Stimulated activated CD8-positive, alpha-beta memory T cell treated with anti-CD3 and anti-CD28 coated beads, Interleukin-4, amount 100 ng/mL, for 4 hours (primary cell): ENCODE results near the gene ZNF280A.
"Not testable (repeated sequence)": the region's sequence is repeated elsewhere in the genome, so short reads cannot be mapped to it uniquely, and the experiment has no call there.

Source experiments
- DNase-seq, 2 donors: peaks; one replicate each; pipeline ENCODE4 v3.0.0-alpha.2; 2020; ENCODE audit warnings: low read depth in 2 of 2, low spot score in 1 of 2

The ZNF280A gene

DNA sequence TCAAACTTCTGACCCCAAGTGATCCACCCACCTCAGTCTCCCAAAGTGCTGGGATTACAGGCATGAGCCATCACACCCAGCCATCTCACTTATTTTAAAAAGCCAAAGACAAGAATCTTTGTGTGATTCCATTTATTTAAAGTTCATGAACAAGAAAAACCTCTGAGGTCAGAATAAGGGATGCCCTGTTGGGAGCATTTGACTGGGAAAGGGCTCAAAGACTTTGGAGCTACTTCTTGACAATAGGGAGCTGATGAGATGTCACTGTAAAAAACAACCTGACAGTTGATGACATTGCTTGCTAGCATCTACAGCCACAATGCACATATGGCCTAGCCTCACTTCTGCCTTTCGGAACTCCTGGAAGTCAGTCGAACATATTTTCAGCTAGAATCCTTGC is 6.5 kb downstream of the ZNF280A start:
- DNase-seq = no peak

DNA sequence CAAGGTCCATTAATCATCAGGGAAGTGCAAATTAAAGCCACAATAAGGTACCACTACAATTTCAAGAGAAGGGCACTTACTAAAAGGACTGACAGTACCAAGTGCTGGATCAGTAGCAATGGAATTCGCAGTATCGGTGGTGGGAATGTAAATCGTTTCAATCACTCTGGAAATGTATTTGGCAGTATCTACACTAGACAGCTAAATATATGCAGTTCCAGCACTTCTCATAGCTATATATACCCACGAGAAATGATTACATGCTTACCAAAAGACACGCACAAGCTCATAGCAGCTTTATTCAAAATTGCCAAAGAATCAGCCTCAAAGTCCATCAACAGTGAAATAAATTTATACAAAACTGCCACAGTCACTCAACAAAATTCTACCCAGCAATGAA is 7.1 kb downstream of the ZNF280A start:
- no peak for DNase-seq

DNA sequence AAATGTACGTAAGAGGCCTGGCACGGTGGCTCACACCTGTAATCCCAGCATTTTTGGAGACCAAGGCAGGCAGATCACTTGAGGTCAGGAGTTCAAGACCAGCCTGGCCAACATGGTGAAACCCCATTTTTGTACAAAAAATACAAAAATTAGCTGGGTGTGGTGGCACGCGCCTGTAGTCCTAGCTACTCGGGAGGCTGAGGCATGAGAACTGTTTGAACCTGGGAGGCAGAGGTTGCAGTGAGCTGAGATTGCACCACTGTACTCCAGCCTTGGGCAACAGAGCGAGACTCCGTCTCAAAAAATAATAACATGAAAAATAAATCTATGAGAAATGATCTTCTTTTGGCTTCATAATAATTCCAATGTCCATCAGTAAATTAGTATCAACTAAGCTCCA is 9.2 kb downstream of the ZNF280A start:
- DNase-seq = not testable (repeated sequence)

DNA sequence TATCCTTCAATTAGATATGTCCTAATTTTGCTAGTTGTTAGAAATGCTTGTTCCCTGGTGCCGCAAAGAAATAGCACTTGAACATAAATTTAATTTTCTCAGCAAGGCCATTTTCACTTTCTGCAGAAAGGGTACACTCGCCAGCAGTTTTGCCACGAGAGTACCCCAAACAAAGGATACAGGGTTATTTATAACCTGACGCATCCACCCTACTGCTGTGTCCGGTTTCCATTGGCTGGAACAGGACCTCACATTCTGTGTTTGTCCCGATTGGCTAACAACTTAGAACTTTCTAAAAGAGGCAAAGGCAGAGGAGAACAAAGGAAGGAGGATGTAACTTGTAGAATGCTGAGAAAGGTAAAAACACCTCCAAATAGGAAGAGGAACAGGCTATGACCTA is 10.2 kb downstream of the ZNF280A start:
- DNase-seq = not testable (repeated sequence)

DNA sequence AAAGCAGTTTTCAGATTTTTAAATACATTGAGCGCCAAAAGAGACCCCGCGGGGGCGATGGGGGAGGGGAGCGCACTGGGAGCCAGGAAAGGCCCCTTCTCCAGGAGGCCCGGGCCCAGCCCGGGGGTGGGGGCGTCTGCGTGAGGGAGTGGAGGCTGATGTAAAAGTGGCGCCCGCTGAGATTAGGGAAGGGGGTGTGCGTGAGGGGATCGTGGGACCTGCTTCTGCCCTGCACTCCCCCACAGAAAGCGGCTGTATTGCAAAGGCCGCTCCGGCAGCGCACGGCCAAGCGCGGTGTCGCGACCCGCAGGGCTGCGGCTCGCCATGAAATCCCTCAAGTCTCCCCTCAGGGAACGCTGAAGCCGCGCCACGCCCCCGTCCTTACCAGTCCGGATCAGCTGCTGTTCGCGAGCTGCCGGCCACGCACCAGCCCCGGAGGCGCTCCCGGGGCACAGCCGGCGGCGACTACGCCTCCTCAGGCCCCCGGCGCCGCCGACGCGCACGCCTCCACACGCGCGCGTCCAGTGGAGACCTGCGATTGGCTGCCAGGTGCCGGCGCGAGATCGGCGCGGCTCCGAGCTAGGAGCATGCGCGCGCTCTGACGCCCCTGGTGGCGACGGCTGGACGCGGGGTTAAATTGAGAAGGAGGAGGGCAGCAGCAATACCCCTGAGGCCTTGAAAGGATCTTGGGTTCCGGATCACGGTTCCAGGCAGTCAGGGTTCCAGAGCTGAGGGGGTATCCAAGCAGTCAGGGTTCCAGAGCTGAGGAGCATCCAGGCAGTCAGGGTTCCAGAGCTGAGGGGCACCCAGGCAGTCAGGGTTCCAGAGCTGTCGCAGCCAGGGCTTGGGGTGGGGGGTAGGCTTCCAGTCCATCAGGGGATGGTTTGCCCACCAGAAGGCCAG is 11.5 kb downstream of the ZNF280A start, which contains the start of gene ZNF280B:
Gene ZNF280B, minus strand, starts transcription at position 469 of the 903 bp plus-strand sequence. CDS start 19,344 bp downstream, outside the sequence.
- peak; percentile 46 to 61 for DNase-seq

DNA sequence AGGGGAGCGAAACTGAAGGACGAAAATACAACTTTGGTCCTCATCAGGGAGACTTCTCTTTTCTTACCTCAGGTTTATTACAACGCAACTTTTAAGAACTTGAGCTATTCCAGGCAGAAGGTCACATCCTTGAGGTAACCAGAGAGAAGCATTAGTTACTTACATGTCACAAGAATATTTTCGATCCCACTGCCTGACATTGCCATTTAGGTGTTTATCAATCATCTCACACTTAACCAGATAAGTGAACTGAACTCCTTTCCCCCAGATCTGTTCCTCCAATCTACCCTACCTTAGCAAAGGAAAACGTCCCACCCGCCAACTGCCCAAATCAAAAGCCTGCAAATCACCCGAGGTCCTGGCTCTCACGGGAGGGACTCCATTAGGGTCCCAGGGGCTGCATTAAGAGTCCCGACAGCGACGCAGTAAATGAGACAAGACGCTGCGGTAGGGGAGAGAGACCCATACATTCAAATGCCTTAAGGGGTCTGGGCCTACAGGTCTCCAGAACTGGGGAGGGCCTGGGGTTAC is 12.3 kb downstream of the ZNF280A start:
- DNase-seq = no peak

DNA sequence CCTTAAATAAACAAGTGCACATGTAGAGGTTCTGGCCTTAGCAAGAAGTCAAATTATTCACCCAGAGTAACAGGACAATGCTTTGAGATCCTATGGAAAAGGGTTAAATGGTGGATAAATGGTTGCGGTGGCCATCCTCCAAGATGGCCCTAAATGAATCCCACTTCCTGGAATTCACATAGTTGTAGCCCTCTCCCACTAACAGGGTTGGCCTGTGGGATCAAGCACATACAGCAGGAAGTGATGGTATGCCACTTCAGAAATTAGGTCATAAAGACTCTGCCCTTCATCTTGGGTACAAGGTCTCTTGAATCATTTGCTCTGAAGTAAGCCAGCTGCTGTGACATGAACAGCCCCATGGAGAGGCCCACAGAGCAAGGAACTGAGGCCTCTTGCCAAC is 13.3 kb downstream of the ZNF280A start:
- no peak for DNase-seq

DNA sequence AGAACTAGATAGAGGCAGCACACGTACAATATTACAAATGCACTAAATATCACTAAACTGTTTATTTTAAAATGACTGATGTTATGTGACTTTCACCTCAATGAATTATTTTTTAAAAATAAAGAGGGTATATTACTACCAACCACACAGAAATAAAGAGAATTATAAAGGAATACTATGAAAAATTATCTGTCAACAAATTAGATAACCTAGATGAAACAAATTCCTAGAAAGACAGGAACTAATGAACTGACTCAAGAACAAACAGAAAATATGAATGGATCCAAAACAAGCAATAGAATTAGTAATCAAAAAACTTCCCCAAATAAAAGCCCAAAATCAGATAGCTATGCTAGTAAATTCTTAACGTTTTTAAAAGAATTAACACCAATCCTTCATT is 21.8 kb downstream of the ZNF280A start:
- no peak for DNase-seq

DNA sequence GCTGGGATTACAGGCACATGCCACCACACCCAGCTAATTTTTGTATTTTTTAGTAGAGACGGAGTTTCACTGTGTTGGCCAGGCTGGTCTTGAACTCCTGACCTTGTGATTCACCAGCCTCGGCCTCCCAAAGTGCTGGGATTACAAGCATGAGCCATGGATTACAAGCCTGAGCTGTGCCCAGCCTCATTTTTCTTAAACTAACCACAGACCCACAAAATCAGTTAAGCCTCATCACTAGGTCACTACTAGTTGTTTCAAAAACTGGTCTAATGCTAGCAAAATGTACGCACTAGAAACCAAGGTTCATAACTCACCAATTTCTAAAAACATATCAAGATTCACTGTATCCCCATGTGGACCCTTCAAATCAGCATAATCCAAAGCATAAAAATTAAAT is 28.5 kb downstream of the ZNF280A start:
- not testable (repeated sequence) for DNase-seq

DNA sequence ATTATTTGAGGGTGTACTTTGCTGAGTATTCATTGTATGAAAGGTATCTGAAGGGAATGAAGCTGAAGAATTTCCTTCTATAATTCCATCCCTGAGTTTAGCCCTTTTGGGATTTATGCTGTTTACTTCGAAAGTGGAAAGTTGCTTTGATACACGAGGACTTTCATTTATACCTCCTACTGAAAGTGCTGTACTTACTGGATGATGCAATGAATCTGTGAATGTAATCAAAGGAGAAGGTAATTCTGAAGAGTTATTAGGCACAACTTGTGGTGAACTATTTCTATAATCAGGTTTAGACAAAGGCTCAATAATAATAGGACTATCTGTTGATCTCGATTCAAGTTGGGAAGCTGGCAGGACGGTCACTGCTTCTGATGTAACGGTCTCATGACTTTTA is 31.3 kb downstream of the ZNF280A start:
- DNase-seq = no peak

DNA sequence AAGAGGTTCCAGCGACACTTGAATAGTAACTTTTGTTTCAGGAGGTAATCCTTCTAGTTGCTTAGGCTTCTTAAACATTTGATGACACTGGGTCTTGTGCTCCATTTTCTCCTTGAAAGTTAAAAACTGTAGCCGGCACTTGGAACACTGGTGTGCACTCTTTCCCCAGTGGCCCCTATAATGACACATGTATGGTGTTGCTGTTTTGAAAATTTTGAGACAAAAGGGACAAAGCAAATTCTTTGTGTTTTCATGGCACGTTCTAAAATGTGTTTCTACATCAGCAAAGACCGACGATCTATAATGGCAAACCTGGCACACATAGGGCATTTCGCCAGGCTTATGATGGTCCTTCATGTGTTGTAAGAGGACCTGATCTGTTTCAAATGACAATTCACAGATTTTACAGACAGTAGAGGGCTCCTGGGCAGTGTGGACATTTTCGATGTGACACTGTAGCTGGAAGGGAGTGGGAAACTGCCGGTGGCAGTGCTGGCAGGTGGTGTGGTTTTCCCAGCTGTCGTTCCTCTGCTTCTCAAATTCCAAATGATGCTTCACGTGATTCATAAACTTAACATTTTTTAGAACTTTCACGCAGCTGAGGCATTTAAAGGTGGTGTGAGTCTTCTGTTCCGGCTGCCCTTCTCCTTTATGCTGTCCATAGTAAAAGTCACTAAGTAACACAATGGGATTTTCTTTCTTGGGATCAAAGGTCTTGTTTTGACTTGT is 32.0 kb downstream of the ZNF280A start:
- DNase-seq = no peak

DNA sequence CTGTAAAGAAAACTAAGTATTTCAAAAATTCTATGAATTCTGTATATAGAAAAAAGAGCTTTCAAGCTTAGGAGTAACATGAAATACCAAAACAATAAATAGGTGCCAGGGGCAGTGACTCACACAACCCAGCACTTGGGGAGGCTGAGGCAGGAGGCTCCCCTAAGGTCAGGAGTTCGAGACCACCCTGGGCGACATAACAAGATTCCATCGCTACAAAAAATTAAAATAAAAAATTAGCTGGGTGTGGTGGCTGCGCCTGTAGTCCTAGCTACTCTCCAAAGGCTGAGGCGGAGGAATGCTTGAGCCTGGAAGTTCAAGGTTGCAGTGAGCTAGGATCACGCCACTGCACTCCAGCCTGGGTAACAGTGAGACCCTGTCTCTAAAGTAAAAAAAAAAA is 33.0 kb downstream of the ZNF280A start:
- DNase-seq = no peak

DNA sequence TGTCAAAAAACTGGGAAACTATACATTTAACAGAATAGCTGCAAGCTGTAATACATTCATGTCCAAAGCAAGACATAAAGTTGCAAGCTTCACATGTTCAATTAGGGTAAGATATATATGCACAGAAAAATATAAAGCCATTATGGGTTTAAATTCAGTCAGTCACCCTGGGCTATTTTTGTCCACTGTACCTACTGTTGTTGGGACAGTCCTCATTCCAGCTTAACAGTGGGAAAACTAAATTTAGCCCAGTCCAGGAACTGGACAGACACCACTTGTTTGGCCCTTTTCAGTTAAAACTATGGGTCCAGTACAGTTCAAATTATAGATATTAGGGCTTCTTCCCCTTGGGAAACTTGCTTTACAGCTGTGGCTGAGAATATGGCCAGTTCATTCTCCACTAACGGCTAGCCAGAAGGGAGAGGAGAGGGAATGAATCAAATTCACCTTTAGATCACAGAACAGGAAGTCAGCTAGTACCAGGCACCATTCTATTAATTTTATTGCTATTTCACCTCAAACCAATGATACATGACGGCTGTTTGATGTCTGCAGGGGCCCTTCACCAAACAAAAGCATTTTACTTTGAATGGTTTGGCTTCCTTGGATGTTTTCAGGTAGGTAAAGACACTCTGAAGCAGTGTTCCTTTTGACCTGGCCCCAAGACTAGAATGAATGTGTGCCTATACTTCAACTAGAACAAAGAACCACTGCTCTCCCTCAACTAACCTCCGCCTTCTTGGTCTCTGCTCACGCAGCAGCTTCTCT is 33.8 kb downstream of the ZNF280A start:
- no peak for DNase-seq

DNA sequence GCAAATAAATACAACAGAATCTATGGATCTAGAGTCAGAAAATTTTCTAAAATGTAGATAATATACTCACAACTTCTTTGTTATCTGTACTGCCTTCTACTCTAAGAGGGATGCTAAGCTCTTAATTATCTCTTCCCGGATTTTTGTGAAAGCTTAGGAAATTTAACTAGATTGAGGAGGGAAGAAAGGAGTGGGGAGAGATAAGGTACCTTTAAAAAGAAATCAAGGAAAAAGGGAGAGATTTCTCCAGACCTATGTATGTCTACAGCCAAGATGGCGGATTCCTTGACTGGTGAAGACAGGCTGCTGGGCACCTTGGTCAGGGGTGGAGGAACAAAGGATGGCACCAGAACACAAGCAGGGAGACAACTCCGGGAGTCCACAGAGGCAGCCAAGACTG is 34.5 kb downstream of the ZNF280A start:
- DNase-seq = no peak

DNA sequence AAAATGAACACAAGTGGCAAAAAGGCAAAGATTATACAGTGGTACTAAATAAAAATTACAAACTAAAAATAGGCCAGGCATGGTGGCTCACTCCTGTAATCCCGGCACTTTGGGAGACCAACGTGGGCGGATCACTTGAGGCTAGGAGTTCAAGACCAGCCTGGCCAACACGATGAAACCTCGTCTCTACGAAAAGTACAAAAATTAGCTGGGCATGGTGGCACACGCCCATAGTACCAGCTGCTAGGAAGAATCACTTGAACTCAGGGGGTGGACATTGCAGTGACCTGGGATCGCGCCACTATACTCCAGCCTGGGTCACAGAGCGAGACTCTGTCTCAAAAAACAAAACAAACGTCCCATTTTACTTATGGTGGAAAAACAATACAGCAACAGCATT is 36.0 kb downstream of the ZNF280A start:
- DNase-seq = no peak

DNA sequence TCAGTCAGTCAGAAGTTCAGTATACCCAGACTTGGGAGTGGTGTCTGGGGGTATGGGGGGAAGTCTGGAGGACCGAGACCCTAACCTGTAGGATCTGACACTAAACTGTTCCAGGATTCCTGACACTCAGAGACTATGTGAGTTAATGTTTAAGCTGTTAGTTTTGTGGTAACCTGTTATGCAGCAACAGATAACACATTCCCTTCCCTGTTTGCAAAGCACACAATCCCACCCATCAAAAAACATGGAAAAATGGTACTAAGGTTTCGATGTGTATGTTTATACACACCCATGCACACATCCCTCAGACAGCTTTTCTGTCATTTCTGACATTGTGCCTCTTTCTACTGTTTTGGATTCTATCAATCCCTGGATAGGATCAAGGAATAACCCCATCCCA is 39.1 kb downstream of the ZNF280A start:
- DNase-seq = no peak

DNA sequence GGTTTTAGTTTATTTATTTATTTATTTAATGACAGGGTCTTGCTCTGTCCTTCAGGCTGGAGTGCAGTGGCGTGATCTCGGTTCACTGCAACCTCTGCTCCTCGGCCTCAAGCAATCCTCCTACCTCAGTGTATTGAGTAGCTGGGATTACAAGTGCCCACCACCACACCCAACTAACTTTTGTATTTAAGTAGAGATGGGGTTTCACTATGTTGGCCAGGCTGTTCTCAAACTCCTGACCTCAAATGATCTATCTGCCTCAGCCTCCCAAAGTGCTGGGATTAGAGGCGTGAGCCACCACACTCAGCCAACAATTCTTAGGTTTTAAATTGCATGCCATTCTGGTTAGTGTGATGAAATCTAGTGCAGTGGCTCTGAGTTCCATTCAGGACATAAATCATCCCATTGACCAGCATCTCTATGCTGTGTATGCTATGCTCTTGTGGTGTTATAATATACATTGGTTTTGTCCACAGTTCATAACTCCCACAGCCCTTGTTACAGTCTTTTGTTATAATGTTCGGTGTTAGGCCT is 40.0 kb downstream of the ZNF280A start:
- no peak for DNase-seq

DNA sequence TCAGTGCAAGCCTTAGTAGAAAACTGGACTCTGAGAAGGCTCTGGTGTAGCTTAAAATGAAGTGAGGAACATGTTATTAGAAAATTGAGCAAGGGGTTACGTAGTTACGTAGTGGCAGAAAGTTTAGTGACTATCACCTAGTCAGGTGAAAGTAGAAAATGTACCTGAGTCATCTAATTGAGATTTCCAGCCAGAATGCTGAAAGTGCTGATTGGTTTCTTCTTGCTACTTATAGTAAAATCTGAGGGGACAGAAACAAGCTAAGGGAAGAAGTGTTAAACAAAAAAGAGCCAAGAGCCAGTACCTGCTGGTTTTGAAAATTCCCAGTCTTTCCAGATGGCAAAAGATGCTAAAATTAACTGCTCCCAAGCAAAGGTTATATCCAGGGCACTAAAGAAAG is 41.0 kb downstream of the ZNF280A start:
- no peak for DNase-seq

DNA sequence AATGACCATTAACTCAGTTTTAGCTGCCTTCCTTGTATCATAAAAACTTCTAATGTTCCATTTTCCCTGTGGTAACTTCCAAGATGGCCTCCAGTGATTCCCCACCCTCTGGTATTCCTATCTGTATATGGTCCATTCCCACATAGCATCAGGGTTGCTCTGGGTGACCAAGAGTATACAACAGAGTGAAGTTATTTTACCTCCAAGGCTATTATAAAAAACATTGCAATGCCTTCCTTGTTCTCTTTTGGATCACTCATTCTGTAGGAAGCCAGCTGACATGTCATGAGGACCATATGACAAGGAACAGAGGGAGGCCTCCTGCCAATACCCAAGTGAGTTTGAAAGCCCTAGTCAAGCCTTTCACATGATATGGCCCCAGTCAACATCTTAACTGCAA is 41.6 kb downstream of the ZNF280A start:
- no peak for DNase-seq

DNA sequence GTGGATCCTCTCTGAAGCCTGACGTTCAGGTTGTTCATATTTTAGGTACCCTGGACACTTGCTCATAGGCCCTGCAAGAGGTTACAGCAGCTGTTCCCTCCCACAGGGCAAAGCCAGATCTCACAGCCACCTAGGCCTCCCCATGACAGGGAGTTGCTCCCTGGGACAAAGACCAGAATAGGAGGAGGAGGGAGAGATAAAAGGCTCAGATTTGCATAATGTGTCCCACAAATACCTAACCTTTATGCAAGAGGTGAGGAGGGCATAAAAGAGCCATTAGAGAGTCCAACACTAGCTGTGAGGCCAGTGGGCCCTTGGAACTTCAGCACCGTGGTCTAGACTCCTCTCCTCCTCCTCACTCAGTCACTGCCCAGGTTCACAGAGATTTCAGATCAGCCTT is 45.3 kb downstream of the ZNF280A start:
- DNase-seq = no peak

DNA sequence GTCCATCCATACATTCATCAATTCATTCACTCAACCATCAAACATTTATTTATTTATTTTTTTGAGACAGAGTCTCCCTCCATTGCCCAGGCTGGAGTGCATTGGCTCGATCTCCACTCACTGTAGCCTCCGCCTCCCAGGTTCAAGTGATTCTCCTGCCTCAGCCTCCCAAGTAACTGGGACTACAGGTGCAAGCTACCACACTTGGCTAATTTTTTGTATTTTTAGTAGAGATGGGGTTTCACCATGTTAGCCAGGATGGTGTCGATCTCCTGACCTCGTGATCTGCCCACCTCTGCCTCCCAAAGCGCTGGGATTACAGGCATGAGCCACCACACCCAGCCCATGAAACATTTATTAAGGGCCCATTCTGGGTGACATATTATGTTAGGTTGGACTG is 49.0 kb downstream of the ZNF280A start:
- DNase-seq = not testable (repeated sequence)
